ENCODE data around the gene SLC9C1.
A peak's percentile ranks its signal among the peaks of the same experiment; 100 is the strongest.

The SLC9C1 gene

DNA sequence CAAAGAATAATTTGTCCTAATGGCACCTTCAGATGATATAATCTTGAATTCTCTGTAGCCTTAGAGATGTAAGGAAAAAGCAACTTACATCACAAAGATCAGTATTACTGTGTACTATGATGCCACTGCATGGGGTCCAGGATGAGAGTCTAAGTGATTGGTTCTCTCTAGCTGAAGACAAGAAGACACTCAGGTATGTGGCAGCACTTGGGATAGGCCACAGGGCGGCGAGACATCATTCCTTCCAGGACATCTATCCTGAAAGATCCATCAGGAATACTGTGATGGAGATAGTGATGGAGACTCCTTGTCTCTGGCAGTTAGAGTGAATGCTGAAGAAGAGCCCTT, 41.4 kb upstream of the SLC9C1 start:
- DNase-seq (ENCODE audit: extremely low spot score) = no peak
- TF ChIP-seq, protein P1, sequence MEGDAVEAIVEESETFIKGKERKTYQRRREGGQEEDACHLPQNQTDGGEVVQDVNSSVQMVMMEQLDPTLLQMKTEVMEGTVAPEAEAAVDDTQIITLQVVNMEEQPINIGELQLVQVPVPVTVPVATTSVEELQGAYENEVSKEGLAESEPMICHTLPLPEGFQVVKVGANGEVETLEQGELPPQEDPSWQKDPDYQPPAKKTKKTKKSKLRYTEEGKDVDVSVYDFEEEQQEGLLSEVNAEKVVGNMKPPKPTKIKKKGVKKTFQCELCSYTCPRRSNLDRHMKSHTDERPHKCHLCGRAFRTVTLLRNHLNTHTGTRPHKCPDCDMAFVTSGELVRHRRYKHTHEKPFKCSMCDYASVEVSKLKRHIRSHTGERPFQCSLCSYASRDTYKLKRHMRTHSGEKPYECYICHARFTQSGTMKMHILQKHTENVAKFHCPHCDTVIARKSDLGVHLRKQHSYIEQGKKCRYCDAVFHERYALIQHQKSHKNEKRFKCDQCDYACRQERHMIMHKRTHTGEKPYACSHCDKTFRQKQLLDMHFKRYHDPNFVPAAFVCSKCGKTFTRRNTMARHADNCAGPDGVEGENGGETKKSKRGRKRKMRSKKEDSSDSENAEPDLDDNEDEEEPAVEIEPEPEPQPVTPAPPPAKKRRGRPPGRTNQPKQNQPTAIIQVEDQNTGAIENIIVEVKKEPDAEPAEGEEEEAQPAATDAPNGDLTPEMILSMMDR (IDR thresholded peaks at IDR 0.05; ENCODE audit: control extremely low read depth, extremely low read depth, low read depth, missing control alignments) = no peak
- ChIA-PET POLR2A (no interaction called here), CTCF (interaction anchor here (1.4 to 4.4 kb wide), 6 partner anchors 9 to 224 kb away, joined by 3 to 19 read pairs (median 5); no protein-coding TSS in a partner anchor)

DNA sequence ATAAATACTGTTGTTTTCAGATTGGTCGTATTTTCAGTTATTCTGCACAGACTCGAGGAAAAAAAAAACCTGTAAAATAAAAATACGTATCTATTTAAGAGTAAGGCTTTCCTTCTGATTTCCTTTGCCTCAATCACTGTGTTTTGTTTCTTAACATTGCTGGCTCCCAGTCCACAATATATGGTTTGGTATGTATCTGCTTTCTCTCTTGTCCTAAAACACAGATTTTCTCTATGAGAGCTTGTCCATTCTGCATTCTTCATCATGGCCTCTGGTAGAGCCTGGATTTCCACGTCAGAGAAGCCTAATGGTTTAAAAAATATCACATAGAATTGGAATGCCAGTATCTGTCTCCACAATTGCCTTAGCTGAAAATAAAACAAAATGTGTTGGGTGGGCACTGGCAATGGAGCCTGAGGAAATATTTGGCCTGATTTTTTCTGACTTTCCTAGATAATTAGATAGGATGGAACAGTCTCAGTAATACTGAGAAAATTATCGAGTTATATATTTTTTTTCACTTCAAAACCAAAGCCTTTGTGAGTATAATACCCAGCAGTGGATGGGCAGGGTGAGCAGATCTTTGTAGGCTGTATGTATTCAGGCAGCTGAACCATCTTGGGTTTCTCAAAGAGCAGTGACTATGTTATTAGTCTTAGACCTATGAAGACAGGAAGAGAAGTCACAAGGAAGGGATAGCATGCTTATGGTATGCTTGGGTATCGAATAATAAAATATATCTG, 40.8 kb upstream of the SLC9C1 start:
- POLR2A ChIA-PET = interaction anchor here (1.1 kb wide), 1 partner anchor 220 kb away, joined by 3 read pairs; no protein-coding TSS in a partner anchor
- CTCF ChIA-PET = interaction anchor here (0.7 to 4.4 kb wide), 19 partner anchors 9 to 224 kb away, joined by 3 to 20 read pairs (median 5); partner anchors contain the start of gene SLC9C1
- DNase-seq (ENCODE audit: extremely low spot score) = no peak

GRCh38 chr3:112333381-112334317, 39.6 kb upstream of the SLC9C1 start:
- ChIA-PET CTCF (interaction anchor here (0.7 to 4.4 kb wide), 26 partner anchors 12 to 229 kb away, joined by 3 to 20 read pairs (median 4); partner anchors contain the start of genes ATG3, SLC35A5 and SLC9C1), POLR2A (interaction anchor here (0.6 to 1.3 kb wide), 4 partner anchors 10 to 229 kb away, joined by 3 to 6 read pairs (median 3); no protein-coding TSS in a partner anchor)
- TF ChIP-seq, protein P1 (IDR thresholded peaks at IDR 0.05; ENCODE audit: control extremely low read depth, extremely low read depth, low read depth, missing control alignments) = no peak
- DNase-seq (ENCODE audit: extremely low spot score) = peak; percentile 23

More for the DNA sequence above, 40.8 kb upstream of the SLC9C1 start:
- TF ChIP-seq, protein P1 (IDR thresholded peaks at IDR 0.05; ENCODE audit: control extremely low read depth, extremely low read depth, low read depth, missing control alignments) = no peak

DNA sequence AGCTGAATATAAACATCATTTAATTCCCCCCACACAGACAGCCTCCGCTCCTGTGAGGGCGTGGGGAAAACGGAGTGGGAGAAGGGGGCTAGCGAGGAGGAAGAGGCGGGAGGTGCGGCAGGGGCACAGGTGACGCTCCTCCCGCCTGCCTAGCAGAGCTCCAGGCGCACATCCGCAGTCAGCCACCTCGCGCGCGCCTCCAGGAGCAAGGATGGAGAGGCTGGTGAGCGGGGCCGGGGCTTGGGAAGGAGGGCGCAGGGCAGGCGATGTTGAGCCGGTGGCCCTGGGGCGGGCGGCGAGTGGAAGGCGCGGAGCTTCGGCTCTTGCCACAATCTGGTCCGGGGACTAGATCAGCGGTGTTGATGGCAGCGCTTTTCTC, 39.0 kb upstream of the SLC9C1 start, which contains the start of gene CD200:
Gene CD200 (plus strand): TSS at position 155 of the 379 bp plus-strand sequence. CDS start 57 bp downstream, at position 212.
- DNase-seq (ENCODE audit: extremely low spot score) = peak; percentile 55
- TF ChIP-seq, protein P1 (IDR thresholded peaks at IDR 0.05; ENCODE audit: control extremely low read depth, extremely low read depth, low read depth, missing control alignments) = no peak
- POLR2A ChIA-PET = interaction anchor here (0.6 to 1.3 kb wide), 4 partner anchors 9 to 229 kb away, joined by 3 to 6 read pairs (median 4); no protein-coding TSS in a partner anchor
- CTCF ChIA-PET = interaction anchor here (0.9 to 4.4 kb wide), 20 partner anchors 11 to 229 kb away, joined by 3 to 20 read pairs (median 4); partner anchors contain the start of genes ATG3, SLC35A5 and SLC9C1

DNA sequence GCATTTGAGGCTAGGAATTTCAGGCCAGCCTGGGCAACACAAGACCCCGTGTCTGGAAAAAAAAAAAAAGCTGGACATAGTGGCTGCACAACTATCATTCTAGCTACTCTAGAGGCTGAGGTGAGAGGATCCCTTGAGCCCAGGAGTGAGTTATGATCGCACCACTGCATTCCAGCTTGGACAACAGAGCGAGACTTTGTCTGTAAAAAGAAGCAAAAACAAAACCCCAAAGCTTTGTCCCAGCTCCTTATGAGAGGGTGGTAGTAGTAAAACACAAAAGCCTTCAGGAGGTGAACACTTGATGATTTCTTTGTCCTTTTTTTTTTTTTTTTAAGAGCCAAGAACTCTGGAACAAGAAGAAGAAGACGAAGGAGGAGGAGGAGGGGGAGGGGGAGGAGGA, 37.8 kb upstream of the SLC9C1 start:
- DNase-seq (ENCODE audit: extremely low spot score) = no peak
- ChIA-PET CTCF (interaction anchor here (1.1 to 4.4 kb wide), 8 partner anchors 10 to 212 kb away, joined by 3 to 19 read pairs (median 4); partner anchors contain the start of gene SLC9C1), POLR2A (interaction anchor here (0.6 to 0.7 kb wide), 2 partner anchors 183 to 238 kb away, joined by 3 to 4 read pairs; no protein-coding TSS in a partner anchor)
- TF ChIP-seq, protein P1 (IDR thresholded peaks at IDR 0.05; ENCODE audit: control extremely low read depth, extremely low read depth, low read depth, missing control alignments) = no peak
